Mucosa of stomach (tissue), 1 donor: ENCODE results near the gene APOBEC3C.
"Not testable (repeated sequence)": the region's sequence is repeated elsewhere in the genome, so short reads cannot be mapped to it uniquely, and the experiment has no call there.

Source experiments
- H3K27me3 ChIP-seq: one replicate; pipeline ENCODE4 v1.7.0; 2013; ENCODE audit warnings: mild to moderate bottlenecking, low read length; ENCODE audit not compliant: control insufficient read depth, insufficient read depth
- H3K36me3 ChIP-seq: one replicate; pipeline ENCODE4 v1.7.0; 2013; ENCODE audit warnings: low read length; ENCODE audit not compliant: control insufficient read depth, insufficient read depth
- H3K4me1 ChIP-seq: one replicate; pipeline ENCODE4 v1.7.0; 2013; ENCODE audit warnings: mild to moderate bottlenecking, low read length; ENCODE audit not compliant: control insufficient read depth, insufficient read depth
- H3K4me3 ChIP-seq: one replicate; pipeline ENCODE4 v1.7.0; 2013; ENCODE audit warnings: low read length
- H3K9ac ChIP-seq: one replicate; pipeline ENCODE4 v1.7.0; 2013; ENCODE audit warnings: mild to moderate bottlenecking, low read length, moderate library complexity
- H3K9me3 ChIP-seq: one replicate; pipeline ENCODE4 v1.7.0; 2013; ENCODE audit warnings: mild to moderate bottlenecking, low read length, moderate library complexity; ENCODE audit not compliant: control insufficient read depth
- donor health status: Pancreatic carcinoma.

The APOBEC3C gene

DNA sequence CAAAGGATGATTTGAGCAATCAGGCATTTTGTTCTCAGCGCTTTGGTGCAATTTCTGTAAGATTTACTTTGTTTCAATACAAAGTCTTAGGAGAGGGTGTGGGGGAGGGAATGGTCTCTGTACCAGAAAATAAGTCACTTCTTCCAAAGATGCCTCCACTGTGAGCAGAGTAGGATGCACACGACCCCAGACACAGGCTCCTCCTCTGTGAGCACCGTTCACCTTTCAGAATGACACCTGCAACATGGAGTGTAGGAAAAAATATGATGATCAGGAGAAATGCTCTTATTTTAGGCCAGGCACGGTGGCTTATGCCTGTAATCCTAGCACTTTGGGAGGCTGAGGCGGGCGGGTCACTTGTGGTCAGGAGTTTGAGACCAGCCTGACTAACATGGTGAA lies 665 bp downstream of the APOBEC3C start:
- H3K36me3 ChIP-seq, H3K9me3 ChIP-seq, H3K4me1 ChIP-seq, H3K27me3 ChIP-seq: not testable (repeated sequence)
- Histone ChIP-seq H3K4me3 (peak overlapping the region; percentile 67), H3K9ac (peak overlapping the region; percentile 75)

- H3K9ac ChIP-seq = no peak overlapping the region
- H3K27me3 ChIP-seq = no peaks in the 10 kb centered on the region
- no peak overlapping the region for H3K4me3 ChIP-seq
- H3K4me1 ChIP-seq = peaks cover 4% of the 10 kb centered on the region
- H3K9me3 ChIP-seq = no peaks in the 10 kb centered on the region
- H3K36me3 ChIP-seq = no peaks in the 10 kb centered on the region
These were observed 2.5 kb downstream of the APOBEC3C start for GRCh38 chr22:39016592-39016991.

DNA sequence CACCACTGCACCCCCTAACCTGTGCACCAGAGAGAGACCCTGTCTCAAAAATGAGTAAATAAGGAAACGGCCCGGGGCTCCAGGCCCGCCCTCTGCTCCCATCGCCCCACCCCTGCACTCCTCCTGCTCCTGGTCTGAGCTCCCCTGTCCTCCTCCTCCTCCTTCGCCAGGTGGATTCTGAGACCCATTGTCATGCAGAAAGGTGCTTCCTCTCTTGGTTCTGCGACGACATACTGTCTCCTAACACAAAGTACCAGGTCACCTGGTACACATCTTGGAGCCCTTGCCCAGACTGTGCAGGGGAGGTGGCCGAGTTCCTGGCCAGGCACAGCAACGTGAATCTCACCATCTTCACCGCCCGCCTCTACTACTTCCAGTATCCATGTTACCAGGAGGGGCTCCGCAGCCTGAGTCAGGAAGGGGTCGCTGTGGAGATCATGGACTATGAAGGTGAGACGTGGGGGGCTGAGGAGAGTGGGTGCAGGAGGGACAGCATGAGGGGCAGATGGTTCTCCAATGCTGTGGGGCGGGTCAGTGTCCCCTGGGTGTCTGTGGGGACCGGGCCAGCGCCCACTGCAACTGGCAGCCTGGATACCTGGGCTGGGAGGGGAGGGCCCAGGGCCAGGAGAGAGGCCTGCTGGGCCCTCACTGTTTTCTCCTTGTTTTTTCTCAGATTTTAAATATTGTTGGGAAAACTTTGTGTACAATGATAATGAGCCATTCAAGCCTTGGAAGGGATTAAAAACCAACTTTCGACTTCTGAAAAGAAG lies 3.7 kb downstream of the APOBEC3C start:
- no peak overlapping the region for H3K4me3 ChIP-seq
- H3K27me3 ChIP-seq = no peaks in the 10 kb centered on the region
- peaks cover 10% of the 10 kb centered on the region for H3K4me1 ChIP-seq
- no peaks in the 10 kb centered on the region for H3K36me3 ChIP-seq
- H3K9me3 ChIP-seq = no peaks in the 10 kb centered on the region
- no peak overlapping the region for H3K9ac ChIP-seq

DNA sequence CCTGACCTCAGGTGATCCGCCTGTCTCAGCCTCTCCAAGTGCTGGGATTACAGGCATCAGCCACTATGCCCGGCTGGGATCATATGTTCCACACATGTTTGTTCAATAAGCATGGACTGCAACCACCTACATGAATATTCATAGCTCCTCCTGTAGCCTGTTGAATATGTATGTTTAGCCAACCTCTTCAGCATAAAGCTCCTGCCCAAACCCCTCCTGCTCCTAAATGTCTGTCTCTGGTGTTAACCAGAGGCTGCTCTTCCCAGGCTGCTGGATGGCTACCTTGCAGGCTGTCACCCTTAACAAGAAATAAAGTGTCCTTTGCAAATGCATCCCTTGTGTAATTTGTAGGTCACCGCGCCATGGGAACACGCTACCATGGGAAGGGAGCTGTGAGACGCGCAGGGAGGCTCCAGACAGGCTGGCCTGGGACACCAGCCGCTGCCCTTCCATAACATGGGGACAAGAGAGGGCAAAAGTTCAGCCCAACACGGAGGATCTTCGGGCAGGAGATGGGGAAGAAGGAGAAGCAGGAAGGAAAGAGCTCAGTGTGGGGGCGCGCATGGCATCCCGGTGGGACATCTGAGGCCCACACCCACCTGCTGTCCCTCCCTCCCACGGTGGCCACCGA lies 6.1 kb downstream of the APOBEC3C start:
- H3K4me1 ChIP-seq, H3K4me3 ChIP-seq, H3K9me3 ChIP-seq, H3K36me3 ChIP-seq, H3K9ac ChIP-seq, H3K27me3 ChIP-seq: not testable (repeated sequence)

DNA sequence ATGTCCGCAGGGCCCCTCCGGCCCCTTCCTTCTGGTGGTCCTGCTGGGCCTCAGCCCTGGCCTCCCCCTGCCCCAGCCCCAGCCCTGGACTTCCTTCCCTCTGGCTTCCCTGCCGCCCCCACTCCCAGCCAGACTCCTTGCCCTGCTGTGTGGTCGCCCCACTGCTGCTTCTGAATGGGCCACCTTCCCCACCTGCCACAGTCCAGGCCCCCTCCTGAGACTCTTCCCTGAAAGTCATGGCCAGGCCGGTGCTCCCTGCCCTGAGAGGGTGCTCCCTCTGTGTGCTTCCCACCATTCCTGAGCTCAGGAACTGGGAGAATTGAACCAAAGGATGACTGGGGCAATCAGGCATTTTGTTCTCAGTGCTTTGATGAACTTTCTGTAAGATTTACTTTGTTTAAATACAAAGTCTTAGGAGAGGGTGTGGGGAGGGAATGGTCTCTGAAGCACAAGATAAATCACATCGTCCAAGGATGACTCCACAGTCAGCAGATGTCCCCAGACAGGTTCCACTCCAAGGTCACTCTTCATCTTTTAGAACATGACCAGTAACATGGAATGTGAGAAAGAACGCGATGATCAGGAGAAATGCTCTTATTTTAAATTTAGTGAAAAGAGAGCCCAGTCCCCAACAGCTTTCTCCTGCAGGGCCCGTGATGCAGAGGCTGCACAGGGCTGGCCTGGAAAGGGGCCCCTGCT lies 7.6 kb downstream of the APOBEC3C start:
- H3K4me1 ChIP-seq = peaks cover 6% of the 10 kb centered on the region
- no peaks in the 10 kb centered on the region for H3K9me3 ChIP-seq
- H3K27me3 ChIP-seq = no peaks in the 10 kb centered on the region
- H3K9ac ChIP-seq = peak overlapping the region; percentile 87
- H3K4me3 ChIP-seq = peak overlapping the region; percentile 62
- no peaks in the 10 kb centered on the region for H3K36me3 ChIP-seq

GRCh38 chr22:39024519-39025308 lies 10.7 kb downstream of the APOBEC3C start:
- H3K9ac ChIP-seq = no peak overlapping the region
- no peaks in the 10 kb centered on the region for H3K27me3 ChIP-seq
- no peak overlapping the region for H3K4me3 ChIP-seq
- H3K4me1 ChIP-seq = peaks cover 6% of the 10 kb centered on the region
- H3K36me3 ChIP-seq = no peaks in the 10 kb centered on the region
- H3K9me3 ChIP-seq = no peaks in the 10 kb centered on the region

DNA sequence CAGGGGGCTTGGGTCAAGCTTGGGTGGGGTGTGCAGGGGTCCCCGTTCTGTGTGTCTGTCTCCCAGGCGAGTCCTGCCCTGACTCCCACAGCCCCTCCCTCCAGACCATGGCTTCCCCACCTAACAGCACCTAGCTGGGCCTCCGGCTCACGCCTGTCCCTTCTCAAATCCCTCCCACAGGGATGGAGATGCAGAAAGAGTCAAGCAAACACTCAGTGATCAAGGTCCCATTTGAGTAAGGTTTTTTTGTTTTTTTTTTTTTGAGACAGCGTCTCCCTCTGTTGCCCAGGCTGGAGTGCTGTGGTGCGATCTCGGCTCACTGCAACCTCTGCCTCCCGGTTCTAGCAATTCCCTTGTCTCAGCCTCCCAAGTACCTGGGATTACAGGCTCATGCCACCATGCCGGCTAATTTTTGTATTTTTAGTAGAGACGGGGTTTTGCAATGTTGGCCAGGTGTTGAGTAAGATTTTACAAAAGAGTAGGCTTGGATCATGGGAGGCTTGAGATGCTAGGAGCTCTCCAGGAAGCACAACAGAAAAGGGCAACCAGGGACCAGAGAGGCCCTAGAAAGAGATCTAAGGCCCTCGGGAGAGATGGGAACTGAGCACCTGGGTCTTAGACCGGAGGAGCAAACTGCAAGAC lies 12.6 kb downstream of the APOBEC3C start:
- Histone ChIP-seq H3K27me3 (no peaks in the 10 kb centered on the region), H3K36me3 (no peaks in the 10 kb centered on the region), H3K4me1 (peaks cover 6% of the 10 kb centered on the region), H3K9ac (no peak overlapping the region), H3K4me3 (no peak overlapping the region), H3K9me3 (no peaks in the 10 kb centered on the region)

DNA sequence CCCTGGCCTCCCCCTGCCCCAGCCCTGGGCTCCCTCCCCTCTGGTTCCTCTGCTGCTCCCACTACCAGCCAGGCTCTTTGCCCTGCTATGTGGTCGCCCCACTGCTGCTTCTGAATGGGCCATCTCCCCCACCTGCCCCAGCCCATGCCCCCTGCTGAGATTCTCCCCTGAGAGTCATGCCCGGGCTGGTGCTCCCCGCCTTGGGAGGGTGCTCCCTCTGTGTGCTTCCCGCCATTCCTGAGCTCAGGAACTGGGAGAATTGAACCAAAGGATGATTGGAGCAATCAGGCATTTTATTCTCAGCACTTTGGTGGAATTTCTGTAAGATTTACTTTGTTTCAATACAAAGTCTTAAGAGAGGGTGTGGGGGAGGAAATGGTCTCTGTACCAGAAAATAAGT lies 13.7 kb downstream of the APOBEC3C start:
- Histone ChIP-seq H3K4me1 (no peaks in the 10 kb centered on the region), H3K9me3 (no peaks in the 10 kb centered on the region), H3K27me3 (no peaks in the 10 kb centered on the region), H3K36me3 (no peaks in the 10 kb centered on the region), H3K9ac (no peak overlapping the region), H3K4me3 (no peak overlapping the region)

DNA sequence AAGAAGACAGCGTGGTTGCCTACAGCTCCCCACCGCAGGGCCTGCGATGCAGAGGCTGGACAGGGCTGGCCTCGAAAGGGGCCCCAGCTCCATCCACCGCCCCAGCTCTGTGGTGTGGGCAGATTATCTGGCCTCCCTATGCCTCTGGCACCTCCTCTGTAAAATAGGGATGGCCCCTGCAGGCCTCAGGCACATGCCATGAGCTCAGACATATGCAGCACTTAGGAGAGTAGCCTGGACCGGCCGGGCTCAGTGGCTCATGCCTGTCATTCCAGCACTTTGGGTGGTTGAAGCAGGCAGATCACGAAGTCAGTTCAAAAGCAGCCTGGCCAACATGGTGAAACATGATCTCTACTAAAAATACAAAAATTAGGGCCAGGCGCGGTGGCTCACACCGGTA lies 14.2 kb downstream of the APOBEC3C start:
- Histone ChIP-seq H3K9ac (no peak overlapping the region), H3K27me3 (no peaks in the 10 kb centered on the region), H3K4me1 (no peaks in the 10 kb centered on the region), H3K36me3 (no peaks in the 10 kb centered on the region), H3K9me3 (no peaks in the 10 kb centered on the region), H3K4me3 (no peak overlapping the region)

- H3K4me3 ChIP-seq = no peak overlapping the region
- H3K9me3 ChIP-seq = no peaks in the 10 kb centered on the region
- no peaks in the 10 kb centered on the region for H3K27me3 ChIP-seq
- no peaks in the 10 kb centered on the region for H3K36me3 ChIP-seq
- no peak overlapping the region for H3K9ac ChIP-seq
- no peaks in the 10 kb centered on the region for H3K4me1 ChIP-seq
These were observed 15.2 kb downstream of the APOBEC3C start for GRCh38 chr22:39029227-39029626.

DNA sequence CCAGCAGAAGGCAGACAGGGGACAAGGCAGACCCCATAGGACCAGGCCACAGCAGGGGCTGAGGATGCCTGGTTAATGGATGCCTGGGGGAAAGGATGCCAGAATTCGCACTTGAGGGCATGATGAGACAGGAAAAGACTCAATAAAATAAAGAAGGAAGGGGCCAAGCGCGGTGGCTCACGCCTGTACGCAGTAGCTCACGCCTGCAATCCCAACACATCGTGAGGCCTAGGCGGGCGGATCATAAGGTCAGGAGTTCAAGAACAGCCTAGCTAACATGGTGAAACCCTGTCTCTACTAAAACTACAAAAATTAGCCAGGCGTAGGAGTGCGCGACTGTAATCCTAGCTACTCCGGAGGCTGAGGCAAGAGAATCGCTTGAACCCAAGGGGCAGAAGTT lies 16.6 kb downstream of the APOBEC3C start:
- no peak overlapping the region for H3K9ac ChIP-seq
- H3K27me3 ChIP-seq = no peaks in the 10 kb centered on the region
- no peak overlapping the region for H3K4me3 ChIP-seq
- no peaks in the 10 kb centered on the region for H3K36me3 ChIP-seq
- H3K4me1 ChIP-seq = no peaks in the 10 kb centered on the region
- H3K9me3 ChIP-seq = no peaks in the 10 kb centered on the region
